HEK293 (cell line): Measurements from ENCODE around the gene PTPRK.

Source experiments
- CTCF ChIP-seq: fragments of 450-650 bp; formaldehyde crosslinking; IDR thresholded peaks from 2 replicates; pipeline ENCODE4 v1.5.1; 2016; ENCODE audit warnings: missing biosample characterization, missing genetic modification characterization
- PRDM4 ChIP-seq: fragments of 450-650 bp; formaldehyde crosslinking; IDR thresholded peaks from 2 replicates; pipeline ENCODE4 v1.5.1; 2017; ENCODE audit warnings: missing biosample characterization, missing genetic modification characterization
- REST ChIP-seq: fragments of 450-650 bp; formaldehyde crosslinking; IDR thresholded peaks from 2 replicates; pipeline ENCODE4 v1.5.1; 2016; ENCODE audit warnings: missing biosample characterization, missing genetic modification characterization
- ZNF645 ChIP-seq: fragments of 450-650 bp; formaldehyde crosslinking; IDR thresholded peaks from 2 replicates; pipeline ENCODE4; 2016; ENCODE audit warnings: missing biosample characterization, missing genetic modification characterization
- ZNF76 ChIP-seq: fragments of 450-650 bp; formaldehyde crosslinking; IDR thresholded peaks from 2 replicates; pipeline ENCODE4; 2016; ENCODE audit warnings: low read depth, missing biosample characterization, missing genetic modification characterization, borderline replicate concordance

GRCh38 chr6:128155826-128156225 is 364.6 kb downstream of the PTPRK start:
- TF ChIP-seq CTCF = no peak
- TF ChIP-seq ZNF76 (tag by site-specific recombination) = no peak
- no peak for TF ChIP-seq ZNF645 (tag by site-specific recombination)
- no peak for TF ChIP-seq PRDM4 (tag by site-specific recombination)
- TF ChIP-seq REST = no peak
